Neural crest cell (in vitro differentiated cells): ENCODE data around the gene PRKCB. TPM values are rescaled to one million over a fixed set of nuclear protein-coding genes. Genes with fewer than 3 reads are reported as not detected.

ENCODE experiments used
- DNase-seq: peaks from one replicate; pipeline ENCODE4 v3.0.0; 2021; ENCODE audit warnings: low read depth, mixed read lengths, low spot score
- H3K27ac Mint-ChIP-seq: one replicate; pipeline ENCODE4 v1.8.0; 2021; ENCODE audit warnings: mild to moderate bottlenecking, mixed read lengths; ENCODE audit not compliant: unreplicated experiment
- H3K27me3 Mint-ChIP-seq: 2 replicates; pipeline ENCODE4 v1.8.0; 2021; ENCODE audit warnings: low read depth, mild to moderate bottlenecking, mixed read lengths
- H3K36me3 Mint-ChIP-seq: 2 replicates; pipeline ENCODE4 v1.8.0; 2021; ENCODE audit warnings: low read depth, mild to moderate bottlenecking, mixed read lengths
- H3K4me1 Mint-ChIP-seq: 2 replicates; pipeline ENCODE4 v1.8.0; 2021; ENCODE audit warnings: mixed read lengths
- H3K4me3 Mint-ChIP-seq: one replicate; pipeline ENCODE4 v1.8.0; 2021; ENCODE audit warnings: mild to moderate bottlenecking, mixed read lengths
- H3K9me3 Mint-ChIP-seq: 2 replicates; pipeline ENCODE4 v1.8.0; 2021; ENCODE audit warnings: mixed read lengths
- CTCF ChIP-seq: fragments of 200-600 bp; sonication (generic); conservative IDR thresholded peaks from 2 replicates; pipeline ENCODE4 v1.5.0; 2021; ENCODE audit warnings: antibody characterized with exemption, mild to moderate bottlenecking
- total RNA-seq: library from RNA; stranded (reverse); gene quantifications from 2 replicates; pipeline ENCODE4 v1.2.1, GENCODE V29; 2021

Gene PRKCB
- total RNA-seq, 1 donor from 2014 or later: 0.77 TPM

DNA sequence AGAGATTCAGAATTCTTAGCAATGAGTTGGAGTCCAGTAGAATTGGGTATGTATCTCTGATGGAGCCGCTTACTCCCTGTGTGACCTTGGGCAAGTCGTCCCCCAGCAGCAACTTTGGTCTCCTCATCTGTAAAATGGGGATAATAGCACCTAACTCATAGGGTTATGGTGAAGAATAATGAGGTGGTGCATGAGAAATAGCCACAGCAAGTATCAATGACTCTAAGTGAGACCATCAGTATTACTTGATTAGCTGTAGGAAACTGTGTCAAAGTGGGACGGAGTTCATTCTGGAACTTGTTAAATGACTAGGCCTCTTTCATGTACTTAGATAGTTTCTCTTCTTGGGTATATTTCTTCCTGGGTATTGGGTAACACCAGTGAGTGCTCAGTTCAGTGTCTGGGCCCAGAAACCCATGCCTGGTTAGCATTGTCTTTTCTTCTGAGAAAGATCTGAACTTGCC, 6.4 kb downstream of the PRKCB start:
- no peak overlapping the region for H3K4me3 Mint-ChIP-seq
- peaks cover 74% of the 10 kb centered on the region for H3K27me3 Mint-ChIP-seq
- TF ChIP-seq CTCF: no peak
- no peak for DNase-seq
- no peaks in the 10 kb centered on the region for H3K4me1 Mint-ChIP-seq
- H3K36me3 Mint-ChIP-seq: no peaks in the 10 kb centered on the region
- no peaks in the 10 kb centered on the region for H3K9me3 Mint-ChIP-seq
- H3K27ac Mint-ChIP-seq: no peak overlapping the region

DNA sequence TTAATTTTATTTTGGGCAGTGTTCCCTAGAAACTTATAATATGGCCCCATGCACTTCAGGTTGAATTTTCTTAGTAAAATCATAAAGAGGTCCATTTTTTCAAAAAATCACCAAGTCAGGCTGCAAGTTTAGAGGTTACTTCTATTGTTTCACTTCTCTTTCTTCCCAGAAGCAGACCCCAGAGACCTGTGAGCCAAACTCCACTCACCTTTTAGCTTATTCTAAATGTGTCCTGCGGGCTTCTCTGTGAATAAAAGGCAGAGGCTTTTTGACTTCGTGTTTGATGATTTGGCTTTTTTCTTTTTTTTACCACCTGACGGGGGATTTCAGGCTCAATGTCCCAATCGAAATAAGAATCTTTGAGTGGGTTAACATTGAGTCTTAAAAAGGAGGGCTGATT, 7.4 kb downstream of the PRKCB start:
- no peak for TF ChIP-seq CTCF
- Mint-ChIP-seq H3K36me3 (no peaks in the 10 kb centered on the region), H3K9me3 (no peaks in the 10 kb centered on the region), H3K27ac (no peak overlapping the region), H3K4me3 (no peak overlapping the region), H3K4me1 (no peaks in the 10 kb centered on the region), H3K27me3 (peaks cover 72% of the 10 kb centered on the region)
- DNase-seq: no peak

DNA sequence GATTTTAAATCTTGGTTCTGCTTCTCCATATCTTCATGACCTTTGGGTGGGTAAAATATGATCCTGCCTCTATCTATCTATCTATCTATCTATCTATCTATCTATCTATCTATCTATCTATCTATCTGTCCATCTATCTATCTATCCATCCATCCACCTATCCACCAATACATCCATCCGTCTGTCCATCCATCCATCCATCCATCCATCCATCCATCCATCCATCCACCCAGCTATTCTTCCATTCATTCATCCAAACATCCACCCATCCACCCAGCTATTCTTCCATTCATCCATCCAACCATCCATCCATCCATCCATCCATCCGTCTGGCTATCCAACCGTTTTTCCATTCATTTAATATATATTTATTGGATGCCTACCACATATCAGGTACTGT, 11.5 kb downstream of the PRKCB start:
- peaks cover 55% of the 10 kb centered on the region for H3K27me3 Mint-ChIP-seq
- peaks cover 7% of the 10 kb centered on the region for H3K9me3 Mint-ChIP-seq
- TF ChIP-seq CTCF: no peak
- no peaks in the 10 kb centered on the region for H3K36me3 Mint-ChIP-seq
- no peak overlapping the region for H3K27ac Mint-ChIP-seq
- DNase-seq: no peak
- H3K4me3 Mint-ChIP-seq: no peak overlapping the region
- H3K4me1 Mint-ChIP-seq: no peaks in the 10 kb centered on the region

- TF ChIP-seq CTCF: no peak
- Mint-ChIP-seq H3K36me3 (no peaks in the 10 kb centered on the region), H3K27me3 (peaks cover 54% of the 10 kb centered on the region), H3K27ac (no peak overlapping the region), H3K4me3 (no peak overlapping the region), H3K9me3 (peaks cover 10% of the 10 kb centered on the region), H3K4me1 (no peaks in the 10 kb centered on the region)
- no peak for DNase-seq
Measured at GRCh38 chr16:23847948-23848347, 12.2 kb downstream of the PRKCB start.

- no peaks in the 10 kb centered on the region for H3K4me1 Mint-ChIP-seq
- no peak for DNase-seq
- no peak overlapping the region for H3K27ac Mint-ChIP-seq
- no peak overlapping the region for H3K4me3 Mint-ChIP-seq
- peaks cover 53% of the 10 kb centered on the region for H3K27me3 Mint-ChIP-seq
- no peaks in the 10 kb centered on the region for H3K36me3 Mint-ChIP-seq
- peaks cover 14% of the 10 kb centered on the region for H3K9me3 Mint-ChIP-seq
- no peak for TF ChIP-seq CTCF
Measured at GRCh38 chr16:23848958-23849357, 13.2 kb downstream of the PRKCB start.
